ENCODE measurements around the gene KIF5C.

Gene KIF5C

GRCh38 chr2:149075105-149075504 lies 200.1 kb downstream of the KIF5C start:
- Histone ChIP-seq H4K20me1 (ENCODE audit: insufficient read depth, low read length, poor library complexity, severe bottlenecking) (no peaks in the 10 kb centered on the region), H3K9me2 (replicated peaks; ENCODE audit: low read depth, low read length) (no peaks in the 10 kb centered on the region), H3K4me1 (ENCODE audit: insufficient read depth, low read length, poor library complexity, severe bottlenecking) (peaks cover 2% of the 10 kb centered on the region), H3K4me2 (ENCODE audit: low read depth, low read length, poor library complexity, severe bottlenecking) (no peak overlapping the region), H3F3A (ENCODE audit: low read depth) (no peaks in the 10 kb centered on the region), H3K9me3 (ENCODE audit: insufficient read depth, low read depth, low read length) (no peaks in the 10 kb centered on the region), H3K4me3 (ENCODE audit: low read length, poor library complexity, severe bottlenecking) (no peak overlapping the region), H3K9ac (ENCODE audit: low read depth, low read length, poor library complexity, severe bottlenecking) (no peak overlapping the region), H3K79me2 (ENCODE audit: insufficient read depth, low read length) (no peaks in the 10 kb centered on the region), H3K36me3 (ENCODE audit: insufficient read depth, low read length) (no peaks in the 10 kb centered on the region), H3K27me3 (ENCODE audit: insufficient read depth, low read length, poor library complexity, severe bottlenecking) (no peaks in the 10 kb centered on the region), H2AFZ (ENCODE audit: low read length) (no peak overlapping the region)
- TF ChIP-seq CTCF (conservative IDR thresholded peaks at IDR 0.05; ENCODE audit: low read length) = no peak
- no peak for TF ChIP-seq EZH2phosphoT487 (IDR thresholded peaks at IDR 0.05; ENCODE audit: borderline replicate concordance)

- Histone ChIP-seq H3K4me1 (ENCODE audit: insufficient read depth, low read length, poor library complexity, severe bottlenecking) (no peaks in the 10 kb centered on the region), H3K36me3 (ENCODE audit: insufficient read depth, low read length) (no peaks in the 10 kb centered on the region), H3K4me2 (ENCODE audit: low read depth, low read length, poor library complexity, severe bottlenecking) (no peak overlapping the region), H3K4me3 (ENCODE audit: low read length, poor library complexity, severe bottlenecking) (no peak overlapping the region), H4K20me1 (ENCODE audit: insufficient read depth, low read length, poor library complexity, severe bottlenecking) (no peaks in the 10 kb centered on the region), H3K9me2 (replicated peaks; ENCODE audit: low read depth, low read length) (no peaks in the 10 kb centered on the region), H3K9me3 (ENCODE audit: insufficient read depth, low read depth, low read length) (no peaks in the 10 kb centered on the region), H3K9ac (ENCODE audit: low read depth, low read length, poor library complexity, severe bottlenecking) (no peak overlapping the region), H3K79me2 (ENCODE audit: insufficient read depth, low read length) (no peaks in the 10 kb centered on the region), H3F3A (ENCODE audit: low read depth) (no peaks in the 10 kb centered on the region), H3K27me3 (ENCODE audit: insufficient read depth, low read length, poor library complexity, severe bottlenecking) (no peaks in the 10 kb centered on the region), H2AFZ (ENCODE audit: low read length) (no peak overlapping the region)
- TF ChIP-seq EZH2phosphoT487 (IDR thresholded peaks at IDR 0.05; ENCODE audit: borderline replicate concordance) (no peak), CTCF (conservative IDR thresholded peaks at IDR 0.05; ENCODE audit: low read length) (no peak)
These were observed 200.8 kb downstream of the KIF5C start for GRCh38 chr2:149075853-149076252.
